Measurements from ENCODE around the gene NNT.

Gene NNT

GRCh38 chr5:43622074-43622473 lies 19.1 kb downstream of the NNT start:
- DNase-seq (ENCODE audit: low spot score) (no peak), FAIRE-seq (no peak)

GRCh38 chr5:43623048-43623680 lies 20.2 kb downstream of the NNT start:
- DNase-seq (ENCODE audit: low spot score) (no peak), FAIRE-seq (no peak)

- DNase-seq (ENCODE audit: low spot score): peak; percentile 58
- FAIRE-seq: no peak
Measured at GRCh38 chr5:43627028-43627427, 24.0 kb downstream of the NNT start.

GRCh38 chr5:43631182-43631910 lies 28.4 kb downstream of the NNT start:
- FAIRE-seq (peak; percentile 75), DNase-seq (ENCODE audit: low spot score) (peak; percentile 76)

- FAIRE-seq (no peak), DNase-seq (ENCODE audit: low spot score) (no peak)
Measured at GRCh38 chr5:43634621-43635020, 31.6 kb downstream of the NNT start.

GRCh38 chr5:43635374-43635773 lies 32.4 kb downstream of the NNT start:
- DNase-seq (ENCODE audit: low spot score): peak; percentile 52

GRCh38 chr5:43636076-43636475 lies 33.1 kb downstream of the NNT start:
- no peak for DNase-seq (ENCODE audit: low spot score)
- FAIRE-seq: no peak

More at GRCh38 chr5:43635374-43635773, 32.4 kb downstream of the NNT start:
- no peak for FAIRE-seq

GRCh38 chr5:43637416-43637815 lies 34.4 kb downstream of the NNT start:
- FAIRE-seq (no peak), DNase-seq (ENCODE audit: low spot score) (no peak)

GRCh38 chr5:43638107-43638506 lies 35.1 kb downstream of the NNT start:
- no peak for FAIRE-seq
- no peak for DNase-seq (ENCODE audit: low spot score)

- DNase-seq (ENCODE audit: low spot score): no peak
- FAIRE-seq: peak; percentile 64
Measured at GRCh38 chr5:43638546-43638945, 35.6 kb downstream of the NNT start.

GRCh38 chr5:43639566-43639965 lies 36.6 kb downstream of the NNT start:
- FAIRE-seq: no peak

GRCh38 chr5:43642428-43642827 lies 39.4 kb downstream of the NNT start:
- no peak for DNase-seq (ENCODE audit: low spot score)
- FAIRE-seq: no peak

More at GRCh38 chr5:43639566-43639965, 36.6 kb downstream of the NNT start:
- DNase-seq (ENCODE audit: low spot score): no peak

GRCh38 chr5:43643327-43643726 lies 40.3 kb downstream of the NNT start:
- FAIRE-seq: no peak
- no peak for DNase-seq (ENCODE audit: low spot score)

GRCh38 chr5:43643750-43644149 lies 40.8 kb downstream of the NNT start:
- FAIRE-seq: no peak
- DNase-seq (ENCODE audit: low spot score): no peak

- DNase-seq (ENCODE audit: low spot score): no peak
- no peak for FAIRE-seq
Measured at GRCh38 chr5:43646992-43647391, 44.0 kb downstream of the NNT start.

GRCh38 chr5:43647789-43648188 lies 44.8 kb downstream of the NNT start:
- FAIRE-seq (no peak), DNase-seq (ENCODE audit: low spot score) (no peak)

GRCh38 chr5:43648499-43649124 lies 45.6 kb downstream of the NNT start:
- DNase-seq (ENCODE audit: low spot score): no peak
- FAIRE-seq: no peak

- FAIRE-seq (no peak), DNase-seq (ENCODE audit: low spot score) (no peak)
Measured at GRCh38 chr5:43649256-43649655, 46.3 kb downstream of the NNT start.

GRCh38 chr5:43652537-43653302 lies 49.7 kb downstream of the NNT start:
- peak; percentile 7 for FAIRE-seq
- no peak for DNase-seq (ENCODE audit: low spot score)

GRCh38 chr5:43658509-43658908 lies 55.5 kb downstream of the NNT start:
- peak; percentile 49 for DNase-seq (ENCODE audit: low spot score)
- no peak for FAIRE-seq

GRCh38 chr5:43659075-43659474 lies 56.1 kb downstream of the NNT start:
- DNase-seq (ENCODE audit: low spot score): no peak
- no peak for FAIRE-seq

- DNase-seq (ENCODE audit: low spot score) (peak; percentile 34), FAIRE-seq (peak; percentile 67)
Measured at GRCh38 chr5:43661102-43661501, 58.1 kb downstream of the NNT start.

Measured in RCC 7860 (cell line).